H1 (cell line): Measurements from ENCODE around the gene NAXE. TPM values are rescaled to one million over a fixed set of nuclear protein-coding genes. Genes with fewer than 3 reads are reported as not detected.

Source experiments
- ASH2L ChIP-seq: fragments of 200-600, 300-600 bp; sonication (generic); IDR thresholded peaks from one replicate; pipeline ENCODE4 v1.7.1; 2017; ENCODE audit warnings: low read length
- BCL11A ChIP-seq, 2 experiments: IDR thresholded peaks; one replicate each; pipeline ENCODE4 v1.6.1; 2011; ENCODE audit warnings: low read depth in 2 of 2, low read length in 2 of 2, mild to moderate bottlenecking in 2 of 2
- CBX5 ChIP-seq: fragments of 300-800, 300-1000 bp; sonication (generic); IDR thresholded peaks from 2 replicates; pipeline ENCODE4 v1.7.1; 2016; ENCODE audit warnings: antibody characterized with exemption, low read length, low read depth
- CBX8 ChIP-seq: fragments of 300-800, 300-1000 bp; sonication (generic); IDR thresholded peaks from 2 replicates; pipeline ENCODE4 v1.7.1; 2016; ENCODE audit warnings: low read depth, low read length, borderline replicate concordance
- CEBPB ChIP-seq: IDR thresholded peaks from 2 replicates; pipeline ENCODE4 v1.6.1; 2012; ENCODE audit warnings: low read depth, low read length
- CHD1 ChIP-seq: IDR thresholded peaks from 2 replicates; pipeline ENCODE4 v1.6.1; 2012; ENCODE audit warnings: low read depth, low read length, improper control_type of control experiment
- CTBP2 ChIP-seq: IDR thresholded peaks from 2 replicates; pipeline ENCODE4 v1.7.0; 2011; ENCODE audit warnings: borderline replicate concordance, mild to moderate bottlenecking, moderate library complexity, mixed read lengths, low read length; ENCODE audit not compliant: insufficient read depth, insufficient read length
- EGR1 ChIP-seq: IDR thresholded peaks from 2 replicates; pipeline ENCODE4 v1.6.1; 2011; ENCODE audit warnings: low read depth, low read length, borderline replicate concordance
- FOSL1 ChIP-seq: IDR thresholded peaks from 2 replicates; pipeline ENCODE4 v1.6.1; 2011; ENCODE audit warnings: mild to moderate bottlenecking, low read depth, low read length, moderate library complexity; ENCODE audit not compliant: insufficient read depth
- HDAC6 ChIP-seq: IDR thresholded peaks from one replicate; pipeline ENCODE4 v1.7.1; 2012; ENCODE audit warnings: low read depth, mild to moderate bottlenecking, inconsistent platforms, low read length, moderate library complexity
- KDM4A ChIP-seq: IDR thresholded peaks from one replicate; pipeline ENCODE4 v1.7.1; 2012; ENCODE audit warnings: low read depth, mild to moderate bottlenecking, moderate library complexity, low read length, inconsistent platforms; ENCODE audit not compliant: severe bottlenecking
- KDM5A ChIP-seq: fragments of 200-600 bp; IDR thresholded peaks from 2 replicates; pipeline ENCODE4 v1.7.1; 2012; ENCODE audit warnings: mild to moderate bottlenecking, low read length, inconsistent platforms, mixed read lengths
- POU5F1 ChIP-seq: IDR thresholded peaks from 2 replicates; pipeline ENCODE4 v1.6.1; 2011; ENCODE audit warnings: low read depth, mild to moderate bottlenecking, low read length, moderate library complexity
- RBBP5 ChIP-seq: IDR thresholded peaks from 2 replicates; pipeline ENCODE4 v1.7.1; 2012; ENCODE audit warnings: low read depth, mild to moderate bottlenecking, inconsistent platforms, low read length, moderate library complexity, borderline replicate concordance
- SIRT6 ChIP-seq: IDR thresholded peaks from one replicate; pipeline ENCODE4 v1.7.1; 2012; ENCODE audit warnings: low read length, inconsistent platforms
- SP1 ChIP-seq: IDR thresholded peaks from 2 replicates; pipeline ENCODE4 v1.6.1; 2011; ENCODE audit warnings: low read depth, low read length
- SP2 ChIP-seq: IDR thresholded peaks from 2 replicates; pipeline ENCODE4 v1.6.1; 2012; ENCODE audit warnings: mild to moderate bottlenecking, low read length, inconsistent platforms
- SP4 ChIP-seq: IDR thresholded peaks from 2 replicates; pipeline ENCODE4 v1.6.1; 2012; ENCODE audit warnings: low read length, inconsistent platforms
- TBP ChIP-seq: IDR thresholded peaks from 2 replicates; pipeline ENCODE4 v1.6.1; 2011; ENCODE audit warnings: low read depth, low read length, improper control_type of control experiment
- TEAD4 ChIP-seq: IDR thresholded peaks from 2 replicates; pipeline ENCODE4 v1.6.1; 2012; ENCODE audit warnings: low read depth, low read length, inconsistent platforms, mixed read lengths
- YY1 ChIP-seq: IDR thresholded peaks from 2 replicates; pipeline ENCODE4 v1.6.1; 2011; ENCODE audit warnings: low read depth, mild to moderate bottlenecking, low read length
- polyA plus RNA-seq, 7 experiments: library from polyadenylated mRNA; depleted of rRNA in 3 of 7; stranded (reverse) in 5 of 7; unstranded in 2 of 7; fragments of >200 nt in 5 of 7; fragments of 200-250 nt in 2 of 7; gene quantifications; 1 replicate in 5 of 7; 2 replicates in 1 of 7; 4 replicates in 1 of 7; pipeline versions ENCODE4 v1.2.1 to v1.2.3, GENCODE V29; 2011 to 2013; ENCODE audit warnings: missing spikeins in 2 of 7, mixed read lengths in 2 of 7
- total RNA-seq: library from RNA; stranded (reverse); fragmentation: NEBNext Ultra II Directional; extraction: Animal tissue kit (Norgen Biotek cat#: 25700); gene quantifications from 2 replicates; pipeline ENCODE4 v1.2.1, GENCODE V29; 2021
- TF ChIP-seq, protein P1 (sequence below): IDR thresholded peaks from 2 replicates; pipeline ENCODE4 v1.6.1; 2012; ENCODE audit warnings: inconsistent platforms

Gene NAXE
- total and polyA plus RNA-seq, 2 of the 8 experiments (the other 6 are each of a cell fraction or from before 2014, with no cell fraction given): 73.1 to 74.3 TPM

DNA sequence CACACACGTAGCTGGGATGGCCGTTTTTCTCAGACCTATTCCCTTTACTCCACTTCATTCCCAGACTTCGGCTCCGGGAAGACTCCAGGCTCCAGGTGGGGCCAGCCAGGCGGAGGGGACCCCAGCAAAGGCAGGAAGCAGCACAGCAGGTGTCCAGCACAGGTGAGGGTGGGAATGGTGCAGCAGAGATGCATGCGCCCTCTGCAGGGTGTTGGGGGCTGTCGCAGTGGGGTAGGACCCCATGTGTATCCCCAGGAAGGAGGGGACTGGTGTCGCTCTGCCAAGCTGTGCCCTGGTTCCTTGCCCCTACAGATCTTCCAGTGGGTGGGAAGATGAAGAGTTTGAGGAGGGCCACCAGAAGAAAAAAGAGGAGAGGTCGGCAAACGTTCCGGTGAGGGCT is 6.8 kb upstream of the NAXE start (continued):
- no peak for TF ChIP-seq CHD1
- no peak for TF ChIP-seq EGR1
- TF ChIP-seq TEAD4: no peak
- no peak for TF ChIP-seq RBBP5
- TF ChIP-seq HDAC6: no peak
- no peak for TF ChIP-seq SP2
- TF ChIP-seq KDM4A: no peak
- TF ChIP-seq YY1: no peak
- TF ChIP-seq KDM5A: no peak
- TF ChIP-seq CBX8: no peak
- TF ChIP-seq ASH2L: no peak
- TF ChIP-seq CBX5: no peak
- TF ChIP-seq CEBPB: 0 out of 2 replicates have a peak, but pooled peaks have one; percentile 10
- TF ChIP-seq SIRT6: no peak
- no peak for TF ChIP-seq SP1
- TF ChIP-seq, protein P1, sequence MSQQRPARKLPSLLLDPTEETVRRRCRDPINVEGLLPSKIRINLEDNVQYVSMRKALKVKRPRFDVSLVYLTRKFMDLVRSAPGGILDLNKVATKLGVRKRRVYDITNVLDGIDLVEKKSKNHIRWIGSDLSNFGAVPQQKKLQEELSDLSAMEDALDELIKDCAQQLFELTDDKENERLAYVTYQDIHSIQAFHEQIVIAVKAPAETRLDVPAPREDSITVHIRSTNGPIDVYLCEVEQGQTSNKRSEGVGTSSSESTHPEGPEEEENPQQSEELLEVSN: no peak
- no peak for TF ChIP-seq SP4
- TF ChIP-seq BCL11A (IDR thresholded peaks at IDR 0.05; ENCODE audit: low read depth in 2 of 2, low read length in 2 of 2): no peak
- TF ChIP-seq CTBP2: no peak
- no peak for TF ChIP-seq FOSL1
- TF ChIP-seq TBP: no peak
- no peak for TF ChIP-seq POU5F1
